Measurements from ENCODE around the gene ENDOD1.
"Not testable (repeated sequence)": the region's sequence is repeated elsewhere in the genome, so short reads cannot be mapped to it uniquely, and the experiment has no call there.

The ENDOD1 gene

GRCh38 chr11:95089620-95090542 is at the start of gene ENDOD1:
TSS of gene ENDOD1 (plus strand) at chr11:95089846. CDS start at chr11:95089928, 82 bp downstream.
- DNase-seq (ENCODE audit: low read depth): no peak

GRCh38 chr11:95042239-95042638 is 47.4 kb upstream of the ENDOD1 start:
- DNase-seq (ENCODE audit: low read depth): no peak

- no peak for DNase-seq (ENCODE audit: low read depth)
Observed at GRCh38 chr11:95042906-95043305, 46.7 kb upstream of the ENDOD1 start.

GRCh38 chr11:95044010-95044409 is 45.6 kb upstream of the ENDOD1 start:
- DNase-seq (ENCODE audit: low read depth): no peak

GRCh38 chr11:95045812-95046211 is 43.8 kb upstream of the ENDOD1 start:
- DNase-seq (ENCODE audit: low read depth): no peak

- DNase-seq (ENCODE audit: low read depth): not testable (repeated sequence)
Observed at GRCh38 chr11:95049122-95049521, 40.5 kb upstream of the ENDOD1 start, which contains the start of gene KDM4F. TSS of gene KDM4F (plus strand) at chr11:95049422.

- DNase-seq (ENCODE audit: low read depth): no peak
Observed at GRCh38 chr11:95050595-95051202, 38.9 kb upstream of the ENDOD1 start.

GRCh38 chr11:95054356-95054755 is 35.3 kb upstream of the ENDOD1 start:
- DNase-seq (ENCODE audit: low read depth): no peak

- DNase-seq (ENCODE audit: low read depth): no peak
Observed at GRCh38 chr11:95055283-95055897, 34.3 kb upstream of the ENDOD1 start.

- no peak for DNase-seq (ENCODE audit: low read depth)
Observed at GRCh38 chr11:95057959-95058358, 31.7 kb upstream of the ENDOD1 start.

GRCh38 chr11:95058621-95059020 is 31.0 kb upstream of the ENDOD1 start:
- DNase-seq (ENCODE audit: low read depth): no peak

GRCh38 chr11:95059046-95059445 is 30.6 kb upstream of the ENDOD1 start:
- DNase-seq (ENCODE audit: low read depth): no peak

- no peak for DNase-seq (ENCODE audit: low read depth)
Observed at GRCh38 chr11:95065336-95065735, 24.3 kb upstream of the ENDOD1 start.

GRCh38 chr11:95066716-95067038 is 23.0 kb upstream of the ENDOD1 start, which contains the start of gene SRSF8:
TSS of gene SRSF8 (plus strand) at chr11:95066919. CDS start at chr11:95067227, 308 bp downstream.
- DNase-seq (ENCODE audit: low read depth): no peak

- DNase-seq (ENCODE audit: low read depth): no peak
Observed at GRCh38 chr11:95067039-95067840, 22.4 kb upstream of the ENDOD1 start.

- no peak for DNase-seq (ENCODE audit: low read depth)
Observed at GRCh38 chr11:95067841-95068219, 21.8 kb upstream of the ENDOD1 start.

GRCh38 chr11:95068549-95068948 is 21.1 kb upstream of the ENDOD1 start:
- DNase-seq (ENCODE audit: low read depth): peak; percentile 90

- DNase-seq (ENCODE audit: low read depth): no peak
Observed at GRCh38 chr11:95070471-95070870, 19.2 kb upstream of the ENDOD1 start.

GRCh38 chr11:95072948-95073347 is 16.7 kb upstream of the ENDOD1 start:
- DNase-seq (ENCODE audit: low read depth): no peak

GRCh38 chr11:95074792-95075563 is 14.7 kb upstream of the ENDOD1 start:
- no peak for DNase-seq (ENCODE audit: low read depth)

- DNase-seq (ENCODE audit: low read depth): peak; percentile 70
Observed at GRCh38 chr11:95076416-95076815, 13.2 kb upstream of the ENDOD1 start.
